NT2/D1 (cell line): ENCODE measurements around the gene KRTAP5-1.

ENCODE experiments used
- SUZ12 ChIP-seq: IDR thresholded peaks from 2 replicates; pipeline ENCODE4 v1.6.1; 2011; ENCODE audit not compliant: insufficient read length, insufficient read depth; ENCODE audit errors: extremely low read depth
- YY1 ChIP-seq: IDR thresholded peaks from 2 replicates; pipeline ENCODE4 v1.6.1; 2011; ENCODE audit not compliant: insufficient read length, insufficient read depth
- ZNF274 ChIP-seq: IDR thresholded peaks from 2 replicates; pipeline ENCODE4 v1.6.1; 2011; ENCODE audit warnings: mild to moderate bottlenecking, low read depth, low read length

GRCh38 chr11:1597331-1597993 is 12.4 kb upstream of the KRTAP5-1 start:
- TF ChIP-seq YY1 (no peak), SUZ12 (no peak), ZNF274 (no peak)
